ENCODE measurements around the gene PPP1R12B.
"Not testable (repeated sequence)": the region's sequence is repeated elsewhere in the genome, so short reads cannot be mapped to it uniquely, and the experiment has no call there.

DNA sequence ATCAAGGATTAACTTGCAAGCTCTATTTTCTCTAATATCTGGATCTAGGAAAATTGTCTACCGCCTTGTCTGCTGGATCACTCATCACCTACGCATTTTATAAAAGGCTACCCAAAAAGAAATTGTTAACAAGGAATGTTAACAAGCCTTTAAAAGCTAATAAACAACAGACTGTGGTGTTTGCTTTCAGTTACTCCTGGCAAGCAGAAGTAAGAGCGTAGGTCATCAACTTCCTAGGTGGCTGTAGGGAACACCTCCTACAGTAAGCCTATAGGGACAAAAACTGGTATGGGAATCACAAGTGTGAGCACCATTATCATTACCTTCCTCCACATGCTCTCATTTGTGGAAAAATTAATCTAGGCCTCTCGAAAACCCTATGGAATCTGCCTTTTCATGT is 206.1 kb downstream of the PPP1R12B start:
- TF ChIP-seq EZH2 (IDR thresholded peaks at IDR 0.05; ENCODE audit: low read depth, unreplicated experiment); EZH2phosphoT487 (IDR thresholded peaks at IDR 0.05; ENCODE audit: unreplicated experiment); POLR2AphosphoS5 (IDR thresholded peaks at IDR 0.05; ENCODE audit: low read depth): not testable (repeated sequence)
- TF ChIP-seq, protein P1, sequence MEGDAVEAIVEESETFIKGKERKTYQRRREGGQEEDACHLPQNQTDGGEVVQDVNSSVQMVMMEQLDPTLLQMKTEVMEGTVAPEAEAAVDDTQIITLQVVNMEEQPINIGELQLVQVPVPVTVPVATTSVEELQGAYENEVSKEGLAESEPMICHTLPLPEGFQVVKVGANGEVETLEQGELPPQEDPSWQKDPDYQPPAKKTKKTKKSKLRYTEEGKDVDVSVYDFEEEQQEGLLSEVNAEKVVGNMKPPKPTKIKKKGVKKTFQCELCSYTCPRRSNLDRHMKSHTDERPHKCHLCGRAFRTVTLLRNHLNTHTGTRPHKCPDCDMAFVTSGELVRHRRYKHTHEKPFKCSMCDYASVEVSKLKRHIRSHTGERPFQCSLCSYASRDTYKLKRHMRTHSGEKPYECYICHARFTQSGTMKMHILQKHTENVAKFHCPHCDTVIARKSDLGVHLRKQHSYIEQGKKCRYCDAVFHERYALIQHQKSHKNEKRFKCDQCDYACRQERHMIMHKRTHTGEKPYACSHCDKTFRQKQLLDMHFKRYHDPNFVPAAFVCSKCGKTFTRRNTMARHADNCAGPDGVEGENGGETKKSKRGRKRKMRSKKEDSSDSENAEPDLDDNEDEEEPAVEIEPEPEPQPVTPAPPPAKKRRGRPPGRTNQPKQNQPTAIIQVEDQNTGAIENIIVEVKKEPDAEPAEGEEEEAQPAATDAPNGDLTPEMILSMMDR (conservative IDR thresholded peaks at IDR 0.05; ENCODE audit: low read depth in 2 of 2): not testable (repeated sequence)
- TF ChIP-seq, protein P2, sequence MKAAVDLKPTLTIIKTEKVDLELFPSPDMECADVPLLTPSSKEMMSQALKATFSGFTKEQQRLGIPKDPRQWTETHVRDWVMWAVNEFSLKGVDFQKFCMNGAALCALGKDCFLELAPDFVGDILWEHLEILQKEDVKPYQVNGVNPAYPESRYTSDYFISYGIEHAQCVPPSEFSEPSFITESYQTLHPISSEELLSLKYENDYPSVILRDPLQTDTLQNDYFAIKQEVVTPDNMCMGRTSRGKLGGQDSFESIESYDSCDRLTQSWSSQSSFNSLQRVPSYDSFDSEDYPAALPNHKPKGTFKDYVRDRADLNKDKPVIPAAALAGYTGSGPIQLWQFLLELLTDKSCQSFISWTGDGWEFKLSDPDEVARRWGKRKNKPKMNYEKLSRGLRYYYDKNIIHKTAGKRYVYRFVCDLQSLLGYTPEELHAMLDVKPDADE (IDR thresholded peaks at IDR 0.05): not testable (repeated sequence)
- TF ChIP-seq, protein P3, sequence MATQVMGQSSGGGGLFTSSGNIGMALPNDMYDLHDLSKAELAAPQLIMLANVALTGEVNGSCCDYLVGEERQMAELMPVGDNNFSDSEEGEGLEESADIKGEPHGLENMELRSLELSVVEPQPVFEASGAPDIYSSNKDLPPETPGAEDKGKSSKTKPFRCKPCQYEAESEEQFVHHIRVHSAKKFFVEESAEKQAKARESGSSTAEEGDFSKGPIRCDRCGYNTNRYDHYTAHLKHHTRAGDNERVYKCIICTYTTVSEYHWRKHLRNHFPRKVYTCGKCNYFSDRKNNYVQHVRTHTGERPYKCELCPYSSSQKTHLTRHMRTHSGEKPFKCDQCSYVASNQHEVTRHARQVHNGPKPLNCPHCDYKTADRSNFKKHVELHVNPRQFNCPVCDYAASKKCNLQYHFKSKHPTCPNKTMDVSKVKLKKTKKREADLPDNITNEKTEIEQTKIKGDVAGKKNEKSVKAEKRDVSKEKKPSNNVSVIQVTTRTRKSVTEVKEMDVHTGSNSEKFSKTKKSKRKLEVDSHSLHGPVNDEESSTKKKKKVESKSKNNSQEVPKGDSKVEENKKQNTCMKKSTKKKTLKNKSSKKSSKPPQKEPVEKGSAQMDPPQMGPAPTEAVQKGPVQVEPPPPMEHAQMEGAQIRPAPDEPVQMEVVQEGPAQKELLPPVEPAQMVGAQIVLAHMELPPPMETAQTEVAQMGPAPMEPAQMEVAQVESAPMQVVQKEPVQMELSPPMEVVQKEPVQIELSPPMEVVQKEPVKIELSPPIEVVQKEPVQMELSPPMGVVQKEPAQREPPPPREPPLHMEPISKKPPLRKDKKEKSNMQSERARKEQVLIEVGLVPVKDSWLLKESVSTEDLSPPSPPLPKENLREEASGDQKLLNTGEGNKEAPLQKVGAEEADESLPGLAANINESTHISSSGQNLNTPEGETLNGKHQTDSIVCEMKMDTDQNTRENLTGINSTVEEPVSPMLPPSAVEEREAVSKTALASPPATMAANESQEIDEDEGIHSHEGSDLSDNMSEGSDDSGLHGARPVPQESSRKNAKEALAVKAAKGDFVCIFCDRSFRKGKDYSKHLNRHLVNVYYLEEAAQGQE (IDR thresholded peaks at IDR 0.05; ENCODE audit: unreplicated experiment): not testable (repeated sequence)
